Peyer's patch (tissue), 4 donors: ENCODE data around the gene CCDC85C.

Source experiments
- CTCF ChIP-seq, 6 experiments: fragments of 450-650 bp in 4 of 6; fragments of 200-600 bp in 2 of 6; sonication (generic) in 1 of 6; IDR thresholded peaks; one replicate each; pipeline ENCODE4 v1.5.1; 2017 to 2019; ENCODE audit warnings: antibody characterized with exemption in 6 of 6, mild to moderate bottlenecking in 3 of 6, moderate library complexity in 1 of 6
- POLR2A ChIP-seq, 2 donors: fragments of 450-650 bp; IDR thresholded peaks; one replicate each; pipeline ENCODE4 v1.5.1; 2017; ENCODE audit warnings: antibody characterized with exemption in 2 of 2, mild to moderate bottlenecking in 2 of 2, moderate library complexity in 2 of 2

- TF ChIP-seq POLR2A (IDR thresholded peaks at IDR 0.05) (no peak), CTCF (IDR thresholded peaks at IDR 0.05) (no peak)
These were observed 22.6 kb downstream of the CCDC85C start for GRCh38 chr14:99581374-99581773.
